Activated CD4-positive, CD25-positive, alpha-beta regulatory T cell (primary cell): ENCODE results near the gene PCGF1.

Experiments
- DNase-seq, 4 experiments: peaks; one replicate each; lab custom pipeline; 2025; lab: John Stamatoyannopoulos, UW

PCGF1 gene

GRCh38 chr2:74536166-74536950, 28.9 kb upstream of the PCGF1 start:
- DNase-seq: no peak

DNA sequence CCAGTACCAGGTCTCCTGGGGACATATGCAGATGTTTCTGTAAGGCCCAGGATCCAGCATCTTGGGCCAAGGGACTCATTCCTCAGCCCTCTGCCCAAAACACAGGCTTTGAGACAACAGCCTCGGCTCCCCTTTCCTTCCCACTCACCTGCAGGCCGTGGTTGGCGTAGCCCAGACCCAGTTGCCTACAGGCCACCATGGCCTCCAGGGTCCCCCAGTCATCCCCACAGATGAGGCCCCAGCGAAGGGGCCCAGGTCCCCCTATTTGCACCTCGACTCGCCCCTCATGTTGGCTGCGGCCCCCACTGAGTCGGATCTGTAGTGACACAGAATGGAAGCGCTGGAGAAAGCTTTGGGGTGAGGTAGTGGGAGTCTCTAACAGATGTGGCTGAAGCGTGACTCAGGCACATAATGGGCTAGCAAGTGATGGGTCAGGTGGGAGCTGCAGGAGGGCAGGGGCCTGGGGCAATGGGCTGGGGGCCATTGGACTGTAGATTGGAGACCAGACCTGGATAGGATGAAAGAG, 28.0 kb upstream of the PCGF1 start:
- no peak for DNase-seq

- DNase-seq: no peak
These were observed 26.9 kb upstream of the PCGF1 start for GRCh38 chr2:74534411-74534810.

DNA sequence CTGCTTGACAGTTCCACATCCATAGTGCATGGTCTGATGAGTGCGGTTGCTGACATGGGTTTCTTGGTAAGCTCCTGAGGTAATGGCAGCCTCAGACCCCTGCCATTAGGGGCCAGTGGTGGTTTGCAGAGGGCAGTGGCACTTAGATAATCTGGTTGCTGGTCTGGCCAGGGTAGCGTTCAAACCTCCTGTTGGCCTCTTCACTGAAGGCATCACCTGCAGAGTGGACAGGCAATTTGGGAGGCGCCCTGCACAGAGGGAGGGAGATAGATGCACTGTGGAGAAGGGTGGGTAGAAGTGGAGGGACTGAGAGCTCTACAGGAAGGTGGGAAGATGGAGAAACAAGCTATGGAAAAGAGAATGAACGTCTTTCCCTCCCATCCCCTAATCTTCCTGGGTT, 26.0 kb upstream of the PCGF1 start:
- DNase-seq: no peak

- no peak for DNase-seq
These were observed 24.7 kb upstream of the PCGF1 start for GRCh38 chr2:74532222-74532621.

GRCh38 chr2:74531666-74532065, 24.2 kb upstream of the PCGF1 start:
- no peak for DNase-seq

- no peak for DNase-seq
These were observed 23.0 kb upstream of the PCGF1 start for GRCh38 chr2:74530239-74531187.

DNA sequence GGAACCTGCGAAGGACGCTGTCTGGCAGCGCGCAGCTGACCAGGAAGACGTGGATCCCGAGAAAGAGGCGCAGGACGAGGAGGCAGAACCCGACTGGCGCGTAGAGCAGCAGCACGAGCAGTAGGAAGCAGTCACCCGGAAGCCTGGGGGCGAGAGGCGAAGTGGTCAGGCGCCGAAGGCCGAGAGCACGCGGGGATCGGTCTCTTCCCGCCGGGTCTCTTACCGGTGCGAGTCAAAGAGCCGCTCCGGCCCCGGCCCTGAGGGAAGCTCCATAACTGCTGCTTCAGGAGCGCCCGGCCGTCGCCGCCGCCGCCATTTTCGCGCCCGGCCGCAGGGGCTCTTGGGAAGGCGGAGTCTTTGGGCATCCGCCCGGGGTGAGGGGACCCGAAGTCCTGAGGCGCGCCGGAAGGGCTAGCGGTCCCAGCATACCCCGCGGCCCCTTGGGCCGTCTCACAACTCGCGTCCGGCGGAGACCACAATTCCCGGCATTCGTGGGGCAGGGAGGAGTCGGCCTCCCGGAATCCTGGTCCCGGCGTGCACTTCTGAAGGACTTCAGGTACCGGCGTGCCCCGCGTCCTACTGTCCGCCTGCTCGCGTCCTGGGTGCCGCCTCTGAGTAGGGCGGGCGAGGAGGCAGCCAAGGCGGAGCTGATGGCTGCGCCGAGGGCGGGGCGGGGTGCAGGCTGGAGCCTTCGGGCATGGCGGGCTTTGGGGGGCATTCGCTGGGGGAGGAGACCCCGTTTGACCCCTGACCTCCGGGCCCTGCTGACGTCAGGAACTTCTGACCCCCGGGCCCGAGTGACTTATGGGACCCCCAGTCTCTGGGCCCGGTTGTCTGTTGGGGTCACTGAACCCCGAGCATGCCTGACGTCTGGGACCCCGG, 22.1 kb upstream of the PCGF1 start, which contains the start of the genes AUP1 and HTRA2:
Gene AUP1, minus strand, starts transcription at position 350 of the 882 bp plus-strand sequence. Its CDS starts 77 bp downstream, at position 273.
Gene HTRA2, plus strand, starts transcription at position 577 of the 882 bp plus-strand sequence. Its CDS starts 74 bp downstream, at position 651.
- DNase-seq: peak; percentile 74 to 87 (median 78)

- DNase-seq: no peak
These were observed 21.3 kb upstream of the PCGF1 start for GRCh38 chr2:74528600-74529356.

DNA sequence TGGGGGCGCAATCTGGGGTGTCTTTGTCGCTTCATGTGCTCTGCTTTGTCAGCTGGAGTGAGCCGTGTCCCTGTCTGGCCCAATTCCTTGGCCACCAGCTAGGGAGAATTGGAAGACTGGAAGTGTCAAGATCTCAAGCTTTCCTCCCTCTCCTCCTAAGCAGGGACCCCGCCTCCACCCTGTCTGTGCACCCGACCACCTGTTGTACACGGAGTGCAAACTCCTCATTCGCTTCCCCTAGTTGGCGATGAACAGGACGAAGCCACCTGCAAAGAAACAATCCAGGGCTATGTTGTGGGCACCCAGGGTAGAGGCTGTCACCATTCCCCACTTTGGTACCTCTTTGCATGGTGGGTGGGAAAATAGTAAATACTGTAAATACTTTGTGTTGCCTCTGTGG, 20.2 kb upstream of the PCGF1 start:
- no peak for DNase-seq

DNA sequence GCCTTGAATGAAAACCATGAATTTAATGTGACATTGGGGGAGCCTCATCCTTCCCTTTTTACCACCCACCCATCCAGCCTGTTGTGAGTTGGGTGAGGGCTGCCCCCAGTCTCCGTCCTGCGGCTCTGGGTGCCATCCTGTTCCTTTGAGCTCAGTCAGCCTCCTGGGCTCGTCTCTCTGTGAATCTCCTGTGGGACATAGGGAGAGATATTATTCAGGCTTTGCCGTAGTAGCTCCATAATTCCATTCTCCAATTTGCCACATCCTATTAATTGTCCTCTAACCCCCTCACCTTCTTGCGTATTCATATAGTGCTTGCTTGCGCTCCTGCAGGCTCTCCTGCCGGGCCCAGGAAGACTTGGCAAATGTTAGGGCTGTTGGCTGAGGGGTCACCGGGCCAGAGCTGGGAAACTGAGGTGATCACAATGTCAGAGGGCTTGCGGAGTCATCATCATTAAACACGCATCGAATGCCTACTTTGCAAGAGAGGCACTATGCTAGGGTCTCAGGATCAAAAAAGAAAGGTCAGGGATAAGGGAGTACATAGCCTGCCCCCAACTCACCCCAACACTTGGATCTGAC, 19.2 kb upstream of the PCGF1 start:
- DNase-seq: no peak

DNA sequence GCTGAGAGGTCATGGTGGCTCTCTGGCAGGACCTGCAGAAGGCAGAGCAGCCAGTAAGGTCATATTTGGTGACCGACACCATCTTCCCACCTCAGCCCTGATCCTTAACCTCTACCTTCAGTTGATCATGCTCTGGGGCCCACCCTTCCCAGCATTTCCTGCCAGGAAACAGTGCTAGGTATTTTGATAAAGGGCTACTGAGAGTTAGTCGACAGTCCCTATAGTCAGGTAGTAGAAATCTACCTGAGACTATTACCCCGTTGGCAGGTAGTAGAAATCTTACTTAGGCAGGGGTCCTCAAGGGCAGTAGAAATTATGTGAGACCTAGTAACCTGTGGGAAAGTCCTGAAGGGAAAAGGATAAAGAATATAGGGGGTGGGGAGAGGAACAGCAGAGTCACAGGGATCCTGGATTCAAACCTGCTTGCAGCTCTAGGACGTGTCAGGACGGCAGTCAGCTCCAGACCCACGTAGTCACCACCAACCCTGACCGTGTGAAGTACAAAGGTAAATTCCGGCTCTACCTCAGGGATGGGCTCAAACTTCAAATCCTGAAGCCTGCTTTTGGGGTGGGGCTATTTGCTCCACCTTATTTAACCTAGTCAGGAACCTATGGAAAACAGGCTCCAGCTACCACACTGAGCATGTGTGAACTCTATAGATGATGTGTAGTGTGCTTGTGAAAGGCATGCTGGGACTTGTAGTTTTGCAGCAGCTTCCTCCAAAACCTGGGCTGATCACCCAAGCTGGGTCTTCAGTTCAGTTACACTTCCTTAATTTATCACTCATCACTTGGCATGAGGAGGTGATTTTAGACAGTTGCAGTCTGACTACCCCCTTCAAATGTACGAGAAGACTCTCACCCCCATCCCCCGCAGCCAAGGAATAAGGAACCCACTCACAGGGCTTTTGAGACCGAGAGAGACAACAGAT, 18.5 kb upstream of the PCGF1 start, which contains the start of gene DQX1:
Gene DQX1, minus strand, starts transcription at position 515 of the 932 bp plus-strand sequence. Its CDS starts 502 bp downstream, at position 13.
- DNase-seq: no peak

DNA sequence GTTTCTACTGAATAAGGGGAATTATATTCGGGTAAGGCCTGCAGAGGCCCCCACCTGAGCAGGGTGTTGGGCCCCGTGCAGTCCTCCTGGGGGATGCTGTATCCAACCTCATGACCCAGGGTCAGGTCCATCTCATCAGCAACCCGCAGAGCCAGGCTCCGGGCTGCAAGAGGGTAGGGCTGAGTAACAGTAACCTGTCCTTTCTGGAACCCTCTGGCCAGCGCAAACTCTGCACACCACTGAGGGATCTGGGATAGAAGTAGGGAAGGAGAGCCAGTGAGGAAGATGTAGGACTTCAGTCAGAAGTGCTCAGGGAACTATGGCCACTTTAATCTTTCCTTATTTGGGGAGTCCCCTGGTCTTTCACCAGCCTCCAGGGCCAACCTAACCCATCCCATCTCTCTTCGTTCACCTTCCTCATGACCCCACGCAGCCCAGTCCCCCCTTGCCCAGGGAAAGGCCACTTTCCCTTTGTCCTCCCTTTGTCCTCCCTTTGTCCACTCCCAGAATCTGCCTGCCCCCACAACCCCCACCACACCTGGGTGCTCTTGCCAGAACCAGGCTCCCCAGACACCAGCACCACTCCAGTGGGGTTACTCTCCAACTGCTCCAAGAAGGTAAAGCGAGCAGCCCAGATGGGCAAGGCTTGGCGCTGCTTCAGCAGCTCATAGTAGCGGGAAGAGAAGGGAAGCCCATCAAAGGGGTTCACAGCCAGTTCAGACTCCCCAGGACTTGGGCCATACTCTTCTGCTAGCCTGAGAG, 17.6 kb upstream of the PCGF1 start:
- no peak for DNase-seq

DNA sequence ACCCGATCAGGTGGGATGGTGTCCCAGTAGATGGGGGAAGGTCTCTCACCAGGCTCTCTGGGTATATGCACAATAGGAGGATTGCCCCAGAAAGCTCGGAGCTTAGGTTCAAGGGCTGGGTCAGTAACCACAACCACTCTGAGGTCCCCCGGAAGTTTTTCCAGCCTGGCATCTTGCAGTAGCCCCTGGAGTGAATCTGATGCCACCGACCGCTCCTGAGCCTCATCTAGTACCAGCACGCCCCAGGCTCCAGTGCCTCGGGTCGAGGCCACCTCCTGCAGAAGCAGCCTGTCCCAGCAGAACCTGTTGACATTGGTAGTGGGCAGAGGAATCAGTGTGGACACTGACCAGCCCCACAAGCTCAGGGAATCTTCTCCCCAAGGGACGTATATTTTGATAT, 16.5 kb upstream of the PCGF1 start:
- DNase-seq: no peak

GRCh38 chr2:74522516-74522915, 15.0 kb upstream of the PCGF1 start:
- no peak for DNase-seq

DNA sequence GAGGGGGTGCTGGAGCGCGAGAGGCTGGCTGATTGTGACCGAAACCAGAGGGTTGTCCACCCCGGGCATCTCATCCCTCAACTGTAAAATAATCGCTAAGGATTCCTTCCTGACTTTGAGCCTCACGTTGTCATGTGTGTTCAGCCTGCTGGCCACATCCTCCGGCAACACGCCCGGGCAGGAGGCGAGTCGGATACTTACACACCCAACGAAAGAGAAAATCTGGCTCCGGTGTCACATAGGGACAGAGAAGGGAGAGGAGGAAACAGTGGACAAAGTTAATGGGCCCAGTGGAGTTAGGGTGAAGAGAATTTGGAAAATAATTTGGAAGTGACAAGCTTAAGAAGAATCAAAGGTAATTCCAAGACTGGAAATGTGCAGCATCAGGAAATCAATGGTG, 9.2 kb upstream of the PCGF1 start:
- DNase-seq: no peak

GRCh38 chr2:74515981-74516633, 8.6 kb upstream of the PCGF1 start:
- peak; percentile 30 to 62 (median 42) for DNase-seq
